SW480 (cell line): ENCODE data around the gene PLCB4.

Experiments used
- DNase-seq: peaks from one replicate; pipeline ENCODE4 v3.0.0-alpha.2; 2016; ENCODE audit warnings: low spot score

Gene PLCB4

DNA sequence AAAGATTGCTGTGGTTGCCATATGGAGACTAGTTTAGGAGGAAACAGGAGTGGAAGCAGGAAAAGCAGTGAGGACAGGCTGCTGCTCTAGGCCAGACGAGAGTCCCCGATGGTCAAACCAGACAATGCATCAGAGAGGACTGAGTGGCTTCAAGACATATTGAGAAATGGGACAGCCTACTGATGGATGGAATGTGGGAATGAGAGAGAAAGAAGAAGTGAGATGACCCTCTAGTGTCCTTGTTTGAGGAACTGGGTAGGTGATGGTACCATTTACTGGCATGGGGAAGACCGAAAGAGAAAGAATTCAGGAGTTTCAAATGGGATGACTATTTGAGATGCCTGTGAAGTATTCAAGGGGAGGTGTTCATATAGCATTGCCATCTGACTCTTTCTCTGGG lies 333.7 kb downstream of the PLCB4 start:
- no peak for DNase-seq

- no peak for DNase-seq
Measured at GRCh38 chr20:9403448-9403847, 334.6 kb downstream of the PLCB4 start.

GRCh38 chr20:9407805-9408421 lies 339.0 kb downstream of the PLCB4 start:
- DNase-seq: peak; percentile 50

GRCh38 chr20:9408422-9409300 lies 339.8 kb downstream of the PLCB4 start:
- no peak for DNase-seq

GRCh38 chr20:9409352-9409751 lies 340.5 kb downstream of the PLCB4 start:
- DNase-seq: no peak

DNA sequence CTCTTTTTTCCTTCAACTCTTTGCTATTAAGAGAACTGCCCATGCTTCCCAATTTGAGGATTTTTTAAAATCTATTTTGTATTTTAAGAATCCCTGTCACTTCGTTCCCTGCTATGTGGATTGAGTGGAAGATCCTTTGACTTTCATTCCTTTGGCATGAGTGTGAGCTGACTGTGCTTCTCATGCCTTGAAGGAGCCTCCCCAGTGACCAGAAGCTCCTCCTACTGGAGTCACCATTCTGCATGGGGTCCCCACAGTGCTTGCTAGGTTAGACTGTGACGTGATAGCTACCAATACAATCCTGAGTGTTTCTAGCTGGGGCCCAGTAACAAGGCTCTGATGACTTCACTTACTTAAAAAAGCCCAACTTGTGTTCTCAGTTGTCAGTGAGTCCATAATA lies 341.1 kb downstream of the PLCB4 start:
- DNase-seq: no peak

DNA sequence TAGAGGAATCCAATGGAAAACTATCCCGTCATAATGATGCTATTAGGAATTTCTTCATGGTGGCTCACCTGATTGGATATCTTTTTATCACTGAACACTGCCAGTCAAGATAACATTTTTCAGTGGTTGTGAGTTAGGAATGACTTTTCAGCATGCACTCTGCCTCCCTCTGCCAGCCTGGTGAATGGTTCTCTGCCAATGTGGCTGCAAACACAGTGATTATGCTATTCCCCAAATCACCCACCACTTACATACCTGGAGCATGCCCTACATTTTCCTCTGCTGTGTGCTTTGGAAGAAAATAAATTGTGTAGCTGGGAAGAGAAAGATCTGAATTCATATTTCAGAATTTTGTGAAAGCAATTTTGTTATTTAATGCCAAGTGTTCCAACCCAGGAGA lies 342.9 kb downstream of the PLCB4 start:
- DNase-seq: no peak

GRCh38 chr20:9412309-9412708 lies 343.4 kb downstream of the PLCB4 start:
- DNase-seq: no peak

DNA sequence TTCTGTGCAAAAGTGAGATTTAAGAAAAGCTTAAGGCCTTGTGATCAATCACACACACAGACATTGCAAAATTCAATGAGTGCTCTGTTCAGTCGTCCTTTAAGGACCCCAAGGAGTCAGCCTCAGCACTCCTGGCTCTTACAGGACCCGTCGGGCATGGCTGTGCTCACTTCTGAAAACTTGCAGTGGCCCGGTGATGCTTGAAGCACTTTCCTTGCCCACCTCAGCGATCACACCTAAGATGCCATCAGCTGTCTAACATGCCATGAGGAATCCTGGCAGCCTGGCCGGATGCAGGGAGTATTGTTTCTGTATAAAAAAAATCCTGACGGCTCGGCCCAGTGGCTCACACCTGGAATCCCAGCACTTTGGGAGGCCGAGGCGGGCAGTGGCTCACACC lies 344.1 kb downstream of the PLCB4 start:
- DNase-seq: no peak

GRCh38 chr20:9415426-9415825 lies 346.5 kb downstream of the PLCB4 start:
- DNase-seq: no peak

- no peak for DNase-seq
Measured at GRCh38 chr20:9416421-9416820, 347.5 kb downstream of the PLCB4 start.

GRCh38 chr20:9417665-9418064 lies 348.8 kb downstream of the PLCB4 start:
- DNase-seq: no peak

- DNase-seq: no peak
Measured at GRCh38 chr20:9422321-9423057, 353.6 kb downstream of the PLCB4 start.

- no peak for DNase-seq
Measured at GRCh38 chr20:9424551-9424950, 355.7 kb downstream of the PLCB4 start.

GRCh38 chr20:9427430-9428291 lies 358.8 kb downstream of the PLCB4 start:
- DNase-seq: no peak

DNA sequence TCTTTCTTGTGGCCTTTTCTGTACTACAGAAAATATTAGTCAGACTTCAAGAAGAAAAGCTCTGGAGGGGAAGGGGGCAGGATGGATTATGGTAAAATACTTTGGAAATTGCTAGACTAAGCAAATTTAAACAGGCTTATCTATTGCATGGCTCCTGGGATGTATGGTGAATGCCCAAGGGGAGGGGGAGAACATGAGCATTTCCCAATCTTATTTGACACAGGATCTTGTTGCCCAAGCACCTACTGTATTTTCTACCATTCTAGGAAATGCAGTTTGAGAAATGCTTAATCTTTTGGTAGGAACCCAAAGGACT lies 359.4 kb downstream of the PLCB4 start:
- DNase-seq: no peak

GRCh38 chr20:9439806-9440205 lies 370.9 kb downstream of the PLCB4 start:
- no peak for DNase-seq

- no peak for DNase-seq
Measured at GRCh38 chr20:9440892-9441291, 372.0 kb downstream of the PLCB4 start.

DNA sequence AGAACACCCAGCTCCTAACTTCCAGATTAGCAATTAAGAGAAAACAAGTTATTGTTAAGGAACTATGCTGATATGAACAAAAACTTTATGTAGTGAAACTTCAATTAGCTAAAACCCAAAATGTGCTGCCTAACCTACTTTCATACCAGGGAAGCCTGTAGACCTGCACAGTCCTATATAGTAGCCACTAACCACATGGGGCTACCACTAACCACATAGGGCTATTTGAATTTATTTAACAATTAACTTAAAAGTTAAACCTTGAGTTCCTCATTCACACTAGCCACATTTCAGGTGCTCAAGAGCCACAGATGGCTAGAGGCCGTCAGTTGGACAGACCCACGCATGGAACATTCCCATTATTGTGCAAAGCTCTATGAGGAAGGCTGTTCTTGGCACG lies 373.1 kb downstream of the PLCB4 start:
- DNase-seq: peak; percentile 39

- no peak for DNase-seq
Measured at GRCh38 chr20:9442858-9443257, 374.0 kb downstream of the PLCB4 start.

GRCh38 chr20:9444921-9445320 lies 376.0 kb downstream of the PLCB4 start:
- no peak for DNase-seq

GRCh38 chr20:9447182-9447581 lies 378.3 kb downstream of the PLCB4 start:
- no peak for DNase-seq
